Measurements from ENCODE around the gene DCTN4. TPM values are rescaled to one million over a fixed set of nuclear protein-coding genes. Genes with fewer than 3 reads are reported as not detected.
A peak's percentile ranks its signal among the peaks of the same experiment; 100 is the strongest.
"Not testable (repeated sequence)": the region's sequence is repeated elsewhere in the genome, so short reads cannot be mapped to it uniquely, and the experiment has no call there.

The DCTN4 gene
- polyA plus RNA-seq, 4 donors, result 15.7 to 46.6 (median 19.9) TPM

- Histone ChIP-seq H3K9me3 (ENCODE audit: control insufficient read depth in 2 of 2, insufficient read depth in 1 of 2, low read depth in 1 of 2, low read length in 1 of 2) (no peaks in the 10 kb centered on the region), H3K27ac (ENCODE audit: low read depth in 1 of 3, low read length in 2 of 3) (peak overlapping the region; percentile 84 to 95 (median 93)), H3K36me3 (ENCODE audit: control insufficient read depth in 3 of 3, insufficient read depth in 2 of 3, low read depth in 1 of 3, low read length in 3 of 3) (peaks cover 0 to 9% (median 3%) of the 10 kb centered on the region in 3 donors), H3K27me3 (ENCODE audit: control insufficient read depth in 3 of 3, insufficient read depth in 3 of 3, low read length in 3 of 3) (no peaks in the 10 kb centered on the region), H3K4me3 (ENCODE audit: low read depth in 1 of 3, low read length in 3 of 3) (peak overlapping the region in 2 of 3 donors; percentile 81), H3K4me1 (ENCODE audit: control insufficient read depth in 3 of 3, insufficient read depth in 2 of 3, low read depth in 1 of 3, low read length in 2 of 3) (peaks cover 0 to 28% (median 3%) of the 10 kb centered on the region in 3 donors)
- no peak for FAIRE-seq
- 53 to 78% (median 59%) methylated on average over 4 of the region's 4 CpGs for WGBS, 3 donors
- no peak for DNase-seq
Measured at GRCh38 chr5:150759334-150759583, 442 bp upstream of the DCTN4 start.

- no peak for FAIRE-seq
- Histone ChIP-seq H3K27ac (ENCODE audit: low read depth in 1 of 3, low read length in 2 of 3) (peak overlapping the region; percentile 84 to 95 (median 93)), H3K4me1 (ENCODE audit: control insufficient read depth in 3 of 3, insufficient read depth in 2 of 3, low read depth in 1 of 3, low read length in 2 of 3) (peaks cover 0 to 17% (median 7%) of the 10 kb centered on the region in 3 donors), H3K36me3 (ENCODE audit: control insufficient read depth in 3 of 3, insufficient read depth in 2 of 3, low read depth in 1 of 3, low read length in 3 of 3) (peaks cover 3 to 12% (median 10%) of the 10 kb centered on the region in 3 donors), H3K27me3 (ENCODE audit: control insufficient read depth in 3 of 3, insufficient read depth in 3 of 3, low read length in 3 of 3) (no peaks in the 10 kb centered on the region), H3K4me3 (ENCODE audit: low read depth in 1 of 3, low read length in 3 of 3) (peak overlapping the region; percentile 45 to 81 (median 81)), H3K9me3 (ENCODE audit: control insufficient read depth in 2 of 2, insufficient read depth in 1 of 2, low read depth in 1 of 2, low read length in 1 of 2) (no peaks in the 10 kb centered on the region)
- DNase-seq, result no peak
- 1 to 3% (median 2%) methylated on average over 12 of the region's 12 CpGs for WGBS, 3 donors
Measured at GRCh38 chr5:150758203-150758530, 650 bp downstream of the DCTN4 start.

GRCh38 chr5:150757087-150757649, 1.6 kb downstream of the DCTN4 start:
- peaks cover 3 to 16% (median 10%) of the 10 kb centered on the region in 3 donors for H3K36me3 ChIP-seq (ENCODE audit: control insufficient read depth in 3 of 3, insufficient read depth in 2 of 3, low read depth in 1 of 3, low read length in 3 of 3)
- no peak overlapping the region for H3K4me3 ChIP-seq (ENCODE audit: low read depth in 1 of 3, low read length in 3 of 3)
- H3K4me1 ChIP-seq (ENCODE audit: control insufficient read depth in 3 of 3, insufficient read depth in 2 of 3, low read depth in 1 of 3, low read length in 2 of 3), result peaks cover 0 to 12% (median 7%) of the 10 kb centered on the region in 3 donors
- 84 to 96% (median 86%) methylated on average over 1 of the region's 1 CpG for WGBS, 3 donors
- H3K27ac ChIP-seq (ENCODE audit: low read depth in 1 of 3, low read length in 2 of 3), result no peak overlapping the region
- DNase-seq (no peak), FAIRE-seq (no peak)
- no peaks in the 10 kb centered on the region for H3K27me3 ChIP-seq (ENCODE audit: control insufficient read depth in 3 of 3, insufficient read depth in 3 of 3, low read length in 3 of 3)
- H3K9me3 ChIP-seq (ENCODE audit: control insufficient read depth in 2 of 2, insufficient read depth in 1 of 2, low read depth in 1 of 2, low read length in 1 of 2), result no peaks in the 10 kb centered on the region

GRCh38 chr5:150753863-150754262, 5.0 kb downstream of the DCTN4 start:
- no peak for FAIRE-seq
- Histone ChIP-seq H3K36me3 (ENCODE audit: control insufficient read depth in 3 of 3, insufficient read depth in 2 of 3, low read depth in 1 of 3, low read length in 3 of 3) (peaks cover 3 to 16% (median 15%) of the 10 kb centered on the region in 3 donors), H3K9me3 (ENCODE audit: control insufficient read depth in 2 of 2, insufficient read depth in 1 of 2, low read depth in 1 of 2, low read length in 1 of 2) (no peaks in the 10 kb centered on the region), H3K27ac (ENCODE audit: low read depth in 1 of 3, low read length in 2 of 3) (no peak overlapping the region), H3K4me3 (ENCODE audit: low read depth in 1 of 3, low read length in 3 of 3) (no peak overlapping the region), H3K4me1 (ENCODE audit: control insufficient read depth in 3 of 3, insufficient read depth in 2 of 3, low read depth in 1 of 3, low read length in 2 of 3) (peaks cover 0 to 9% (median 7%) of the 10 kb centered on the region in 3 donors), H3K27me3 (ENCODE audit: control insufficient read depth in 3 of 3, insufficient read depth in 3 of 3, low read length in 3 of 3) (no peaks in the 10 kb centered on the region)
- 69 to 82% (median 80%) methylated on average over 1 of the region's 1 CpG for WGBS, 3 donors
- no peak for DNase-seq

- 83 to 93% (median 88%) methylated on average over 5 of the region's 5 CpGs for WGBS, 3 donors
- FAIRE-seq, result no peak
- peaks cover 3 to 16% (median 15%) of the 10 kb centered on the region in 3 donors for H3K36me3 ChIP-seq (ENCODE audit: control insufficient read depth in 3 of 3, insufficient read depth in 2 of 3, low read depth in 1 of 3, low read length in 3 of 3)
Measured at GRCh38 chr5:150753463-150753862, 5.4 kb downstream of the DCTN4 start.

GRCh38 chr5:150751096-150751891, 7.5 kb downstream of the DCTN4 start:
- H3K27ac ChIP-seq (ENCODE audit: low read depth in 1 of 3, low read length in 2 of 3), result no peak overlapping the region
- no peak for DNase-seq
- H3K4me3 ChIP-seq (ENCODE audit: low read depth in 1 of 3, low read length in 3 of 3), result no peak overlapping the region
- H3K4me1 ChIP-seq (ENCODE audit: control insufficient read depth in 3 of 3, insufficient read depth in 2 of 3, low read depth in 1 of 3, low read length in 2 of 3), result peaks cover 0 to 4% (median 0%) of the 10 kb centered on the region in 3 donors
- WGBS, 3 donors, result 50 to 71% (median 68%) methylated on average over 3 of the region's 3 CpGs
- peaks cover 3 to 16% (median 15%) of the 10 kb centered on the region in 3 donors for H3K36me3 ChIP-seq (ENCODE audit: control insufficient read depth in 3 of 3, insufficient read depth in 2 of 3, low read depth in 1 of 3, low read length in 3 of 3)
- H3K27me3 ChIP-seq (ENCODE audit: control insufficient read depth in 3 of 3, insufficient read depth in 3 of 3, low read length in 3 of 3), result no peaks in the 10 kb centered on the region
- FAIRE-seq, result no peak
- no peaks in the 10 kb centered on the region for H3K9me3 ChIP-seq (ENCODE audit: control insufficient read depth in 2 of 2, insufficient read depth in 1 of 2, low read depth in 1 of 2, low read length in 1 of 2)

More at GRCh38 chr5:150753463-150753862, 5.4 kb downstream of the DCTN4 start:
- DNase-seq, result no peak
- H3K4me1 ChIP-seq (ENCODE audit: control insufficient read depth in 3 of 3, insufficient read depth in 2 of 3, low read depth in 1 of 3, low read length in 2 of 3), result peaks cover 0 to 9% (median 7%) of the 10 kb centered on the region in 3 donors
- H3K4me3 ChIP-seq (ENCODE audit: low read depth in 1 of 3, low read length in 3 of 3), result no peak overlapping the region
- no peaks in the 10 kb centered on the region for H3K27me3 ChIP-seq (ENCODE audit: control insufficient read depth in 3 of 3, insufficient read depth in 3 of 3, low read length in 3 of 3)
- no peaks in the 10 kb centered on the region for H3K9me3 ChIP-seq (ENCODE audit: control insufficient read depth in 2 of 2, insufficient read depth in 1 of 2, low read depth in 1 of 2, low read length in 1 of 2)
- no peak overlapping the region for H3K27ac ChIP-seq (ENCODE audit: low read depth in 1 of 3, low read length in 2 of 3)

GRCh38 chr5:150750469-150750868, 8.3 kb downstream of the DCTN4 start:
- DNase-seq, result no peak
- no peak for FAIRE-seq
- Histone ChIP-seq H3K4me3 (ENCODE audit: low read depth in 1 of 3, low read length in 3 of 3) (no peak overlapping the region), H3K36me3 (ENCODE audit: control insufficient read depth in 3 of 3, insufficient read depth in 2 of 3, low read depth in 1 of 3, low read length in 3 of 3) (peaks cover 3 to 15% (median 12%) of the 10 kb centered on the region in 3 donors), H3K9me3 (ENCODE audit: control insufficient read depth in 2 of 2, insufficient read depth in 1 of 2, low read depth in 1 of 2, low read length in 1 of 2) (no peaks in the 10 kb centered on the region), H3K4me1 (ENCODE audit: control insufficient read depth in 3 of 3, insufficient read depth in 2 of 3, low read depth in 1 of 3, low read length in 2 of 3) (peaks cover 0 to 4% (median 0%) of the 10 kb centered on the region in 3 donors), H3K27me3 (ENCODE audit: control insufficient read depth in 3 of 3, insufficient read depth in 3 of 3, low read length in 3 of 3) (no peaks in the 10 kb centered on the region), H3K27ac (ENCODE audit: low read depth in 1 of 3, low read length in 2 of 3) (no peak overlapping the region)
- 55 to 76% (median 64%) methylated on average over 2 of the region's 2 CpGs for WGBS, 3 donors

GRCh38 chr5:150743142-150743488, 15.7 kb downstream of the DCTN4 start:
- not testable (repeated sequence) for H3K36me3 ChIP-seq (ENCODE audit: control insufficient read depth in 3 of 3, insufficient read depth in 2 of 3, low read depth in 1 of 3, low read length in 3 of 3); DNase-seq; H3K27ac ChIP-seq (ENCODE audit: low read depth in 1 of 3, low read length in 2 of 3); H3K9me3 ChIP-seq (ENCODE audit: control insufficient read depth in 2 of 2, insufficient read depth in 1 of 2, low read depth in 1 of 2, low read length in 1 of 2); FAIRE-seq; H3K4me1 ChIP-seq (ENCODE audit: control insufficient read depth in 3 of 3, insufficient read depth in 2 of 3, low read depth in 1 of 3, low read length in 2 of 3); H3K27me3 ChIP-seq (ENCODE audit: control insufficient read depth in 3 of 3, insufficient read depth in 3 of 3, low read length in 3 of 3); H3K4me3 ChIP-seq (ENCODE audit: low read depth in 1 of 3, low read length in 3 of 3)
- WGBS, 3 donors, result 93 to 96% (median 93%) methylated on average over 9 of the region's 9 CpGs
